Naive thymus-derived CD4-positive, alpha-beta T cell (primary cell): ENCODE measurements around the gene SCAP. TPM values are rescaled to one million over a fixed set of nuclear protein-coding genes. Genes with fewer than 3 reads are reported as not detected.

Experiments used
- ATAC-seq: fragments of 150-1000 bp; cut with Tn5 transposase; 2 replicates; pipeline ENCODE4 v1.10.0; 2021; ENCODE audit warnings: mild to moderate bottlenecking, moderate library complexity
- CTCF ChIA-PET: fragments of 350-600 bp; sonication (Branson Sonifier 250); formaldehyde crosslinking; loops from one replicate; lab custom pipeline; 2021; ENCODE audit warnings: antibody characterized with exemption; lab: Charles Lee
- POLR2A ChIA-PET: fragments of 350-600 bp; sonication (Branson Sonifier 250); formaldehyde crosslinking; loops from one replicate; lab custom pipeline; 2021; ENCODE audit warnings: antibody characterized with exemption, inconsistent platforms; lab: Charles Lee
- DNase-seq, 9 donors: peaks; one replicate each; pipeline versions ENCODE4 v3.0.0 to v3.0.0-alpha.2; 2020 to 2022; ENCODE audit warnings: mixed read lengths in 1 of 9
- H3K27ac ChIP-seq: one replicate; pipeline ENCODE4 v1.7.0; 2013; ENCODE audit warnings: mild to moderate bottlenecking, low read depth, low read length, moderate library complexity
- H3K27me3 ChIP-seq, 2 donors: one replicate each; pipeline ENCODE4 v1.7.0; 2013; ENCODE audit warnings: low read length in 2 of 2, mild to moderate bottlenecking in 2 of 2, moderate library complexity in 2 of 2; ENCODE audit not compliant: control insufficient read depth in 2 of 2, insufficient read depth in 2 of 2
- H3K36me3 ChIP-seq, 3 experiments: 1 replicate in 2 of 3; 2 replicates in 1 of 3; pipeline ENCODE4 v1.7.0; 2013; ENCODE audit warnings: low read length in 3 of 3, mild to moderate bottlenecking in 3 of 3, moderate library complexity in 1 of 3; ENCODE audit not compliant: insufficient read depth in 3 of 3, control insufficient read depth in 2 of 3
- H3K4me1 ChIP-seq, 2 donors: one replicate each; pipeline ENCODE4 v1.7.0; 2013; ENCODE audit warnings: low read length in 2 of 2, mild to moderate bottlenecking in 2 of 2, moderate library complexity in 1 of 2; ENCODE audit not compliant: control insufficient read depth in 2 of 2, insufficient read depth in 2 of 2
- H3K4me3 ChIP-seq: 2 replicates; pipeline ENCODE4 v1.7.0; 2013; ENCODE audit warnings: mild to moderate bottlenecking, low read length
- H3K9me3 ChIP-seq, 3 experiments: 1 replicate in 2 of 3; 2 replicates in 1 of 3; pipeline ENCODE4 v1.7.0; 2013; ENCODE audit warnings: low read length in 3 of 3; ENCODE audit not compliant: control insufficient read depth in 2 of 3
- H3K27ac Mint-ChIP-seq, 9 donors: one replicate each; pipeline ENCODE4 v1.8.0; 2020 to 2022; ENCODE audit warnings: mixed read lengths in 9 of 9, mild to moderate bottlenecking in 8 of 9, moderate library complexity in 5 of 9, inconsistent platforms in 2 of 9
- H3K27me3 Mint-ChIP-seq, 5 donors: one replicate each; pipeline ENCODE4 v1.8.0; 2021 to 2022; ENCODE audit warnings: mixed read lengths in 5 of 5, mild to moderate bottlenecking in 1 of 5
- H3K36me3 Mint-ChIP-seq, 5 donors: one replicate each; pipeline ENCODE4 v1.8.0; 2020 to 2022; ENCODE audit warnings: mixed read lengths in 5 of 5, mild to moderate bottlenecking in 3 of 5, inconsistent platforms in 1 of 5
- H3K4me1 Mint-ChIP-seq, 7 donors: one replicate each; pipeline ENCODE4 v1.8.0; 2020 to 2022; ENCODE audit warnings: mixed read lengths in 7 of 7, mild to moderate bottlenecking in 3 of 7, inconsistent platforms in 1 of 7
- H3K4me3 Mint-ChIP-seq, 10 donors: one replicate each; pipeline ENCODE4 v1.8.0; 2020 to 2022; ENCODE audit warnings: mild to moderate bottlenecking in 10 of 10, mixed read lengths in 10 of 10, moderate library complexity in 6 of 10, inconsistent platforms in 2 of 10
- H3K9me3 Mint-ChIP-seq, 11 donors: one replicate each; pipeline ENCODE4 v1.8.0; 2020 to 2022; ENCODE audit warnings: mixed read lengths in 11 of 11, mild to moderate bottlenecking in 4 of 11, inconsistent platforms in 1 of 11, moderate library complexity in 1 of 11
- intact Hi-C, 2 donors: fragments of 100-400 bp; cut with micrococcal nuclease; formaldehyde crosslinking; loops; one replicate each; pipeline ENCODE4 v1.15.1; 2023
- polyA plus RNA-seq, 2 donors: library from polyadenylated mRNA; unstranded; fragments of 300-500 nt; fragmentation: Illumina TruSeq; gene quantifications; one replicate each; pipeline ENCODE4 v1.2.3, GENCODE V29; 2021
- total RNA-seq, 6 experiments: library from RNA in 5 of 6; stranded (reverse) in 5 of 6; gene quantifications; 1 replicate in 5 of 6; 2 replicates in 1 of 6; pipeline ENCODE4 v1.2.3 and lab custom pipeline; 2021 to 2026

Gene SCAP
- total and polyA plus RNA-seq, 7 experiments from 2014 or later = 34.5 to 95.4 (median 90.2) TPM

DNA sequence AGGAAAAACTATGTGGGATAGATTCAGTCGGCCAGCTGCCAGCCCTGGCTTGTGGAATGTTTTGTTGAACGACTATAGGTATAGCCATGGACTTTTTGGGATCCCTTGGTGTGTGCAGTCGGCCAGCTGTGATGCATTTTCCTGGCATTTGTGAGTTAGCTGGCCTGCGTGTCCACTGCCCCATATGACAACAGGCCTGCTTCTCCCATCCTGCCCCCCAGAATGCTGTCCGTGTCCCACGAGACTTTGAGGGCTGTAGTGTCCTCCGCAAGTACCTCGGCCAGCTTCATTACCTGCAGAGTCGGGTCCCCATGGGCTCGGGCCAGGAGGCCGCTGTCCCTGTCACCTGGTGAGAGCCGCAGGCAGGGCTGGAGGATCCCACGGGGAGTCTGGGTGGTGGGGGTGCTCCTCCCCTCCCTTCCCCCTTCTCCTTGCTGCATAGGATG, 71.3 kb downstream of the SCAP start:
- POLR2A ChIA-PET = no interaction called here
- Mint-ChIP-seq H3K9me3 (no peaks in the 10 kb centered on the region), H3K4me1 (peaks cover 0 to 7% (median 0%) of the 10 kb centered on the region in 7 donors), H3K27me3 (no peaks in the 10 kb centered on the region), H3K27ac (no peak overlapping the region), H3K36me3 (no peaks in the 10 kb centered on the region), H3K4me3 (no peak overlapping the region)
- DNase-seq (no peak), ATAC-seq (no peak)
- Histone ChIP-seq H3K4me1 (no peaks in the 10 kb centered on the region), H3K36me3 (peaks cover 0 to 62% (median 4%) of the 10 kb centered on the region in 3 experiments), H3K27me3 (no peaks in the 10 kb centered on the region), H3K27ac (no peak overlapping the region), H3K4me3 (no peak overlapping the region), H3K9me3 (no peaks in the 10 kb centered on the region)
- CTCF ChIA-PET = interaction anchor here (0.6 to 0.7 kb wide), 2 partner anchors 598 to 747 kb away, joined by 3 to 4 read pairs; no protein-coding TSS in a partner anchor
- intact Hi-C loops = no loop called here

DNA sequence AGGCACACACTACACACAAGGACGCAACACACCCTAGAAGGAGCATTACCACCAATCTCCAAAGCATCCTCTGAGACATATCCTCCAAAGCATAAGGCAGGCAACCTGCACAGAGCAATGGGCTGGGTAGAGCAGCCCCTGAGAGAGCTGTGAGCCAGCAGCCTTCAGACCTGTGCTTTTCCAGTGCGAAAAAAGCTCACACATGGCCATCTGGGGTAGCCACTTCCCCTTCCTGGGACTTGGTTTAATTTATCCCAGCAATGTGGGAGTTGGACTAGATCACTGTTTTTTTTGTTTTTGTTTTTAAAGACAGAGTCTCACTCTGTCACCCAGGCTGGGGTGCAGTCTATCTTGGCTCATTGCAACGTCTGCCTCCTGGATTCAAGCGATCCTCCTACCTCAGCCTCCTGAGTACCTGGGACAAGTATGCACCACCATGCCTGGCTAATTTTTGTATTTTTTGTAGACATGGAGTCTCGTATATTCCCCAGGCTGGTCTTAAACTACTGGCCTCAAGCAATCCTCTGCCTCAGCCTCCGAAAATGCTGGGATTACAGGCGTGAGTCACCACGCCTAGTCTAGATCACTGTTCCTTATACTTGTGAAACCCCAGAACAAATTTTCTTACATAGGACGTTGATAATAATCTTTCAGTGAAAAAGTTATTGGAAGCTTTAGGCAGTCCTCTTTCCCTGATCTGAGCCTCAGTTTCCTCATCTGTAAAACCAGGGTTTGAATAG, 76.0 kb downstream of the SCAP start:
- H3K36me3 ChIP-seq = peaks cover 0 to 40% (median 5%) of the 10 kb centered on the region in 3 experiments
- DNase-seq = no peak
- ATAC-seq = no peak
- no peaks in the 10 kb centered on the region for H3K27me3 Mint-ChIP-seq
- H3K27ac ChIP-seq = no peak overlapping the region
- H3K4me1 ChIP-seq = no peaks in the 10 kb centered on the region
- ChIA-PET POLR2A (no interaction called here), CTCF (no interaction called here)
- H3K36me3 Mint-ChIP-seq = peaks cover 0 to 12% (median 2%) of the 10 kb centered on the region in 5 donors
- H3K27ac Mint-ChIP-seq = peak overlapping the region in 4 of 9 donors; percentile 6 to 41 (median 20)
- no peak overlapping the region for H3K4me3 Mint-ChIP-seq
- no peaks in the 10 kb centered on the region for H3K9me3 ChIP-seq
- no peaks in the 10 kb centered on the region for H3K9me3 Mint-ChIP-seq
- H3K4me1 Mint-ChIP-seq = peaks cover 4 to 19% (median 8%) of the 10 kb centered on the region in 7 donors
- intact Hi-C loops = no loop called here
- no peak overlapping the region for H3K4me3 ChIP-seq
- H3K27me3 ChIP-seq = no peaks in the 10 kb centered on the region

GRCh38 chr3:47399016-47399415, 76.7 kb downstream of the SCAP start:
- intact Hi-C loops = no loop called here
- Histone ChIP-seq H3K4me3 (no peak overlapping the region), H3K27me3 (no peaks in the 10 kb centered on the region), H3K4me1 (no peaks in the 10 kb centered on the region), H3K27ac (no peak overlapping the region), H3K36me3 (peaks cover 0 to 38% (median 5%) of the 10 kb centered on the region in 3 experiments), H3K9me3 (no peaks in the 10 kb centered on the region)
- ChIA-PET CTCF (no interaction called here), POLR2A (no interaction called here)
- H3K9me3 Mint-ChIP-seq = no peaks in the 10 kb centered on the region
- ATAC-seq = no peak
- peak overlapping the region in 3 of 9 donors; percentile 6 to 41 (median 31) for H3K27ac Mint-ChIP-seq
- H3K36me3 Mint-ChIP-seq = peaks cover 0 to 12% (median 2%) of the 10 kb centered on the region in 5 donors
- H3K4me1 Mint-ChIP-seq = peaks cover 7 to 26% (median 15%) of the 10 kb centered on the region in 7 donors
- DNase-seq = no peak
- no peaks in the 10 kb centered on the region for H3K27me3 Mint-ChIP-seq
- no peak overlapping the region for H3K4me3 Mint-ChIP-seq

- H3K9me3 Mint-ChIP-seq = no peaks in the 10 kb centered on the region
- H3K4me1 Mint-ChIP-seq = peaks cover 12 to 31% (median 17%) of the 10 kb centered on the region in 7 donors
- H3K27me3 Mint-ChIP-seq = no peaks in the 10 kb centered on the region
- H3K36me3 ChIP-seq = peaks cover 0 to 38% (median 5%) of the 10 kb centered on the region in 3 experiments
- H3K27me3 ChIP-seq = no peaks in the 10 kb centered on the region
- H3K9me3 ChIP-seq = no peaks in the 10 kb centered on the region
- H3K27ac ChIP-seq = no peak overlapping the region
- no peak overlapping the region for H3K4me3 Mint-ChIP-seq
- H3K27ac Mint-ChIP-seq = peak overlapping the region in 1 of 9 donors; percentile 77
- ATAC-seq = no peak
- DNase-seq = no peak
- CTCF ChIA-PET = interaction anchor here (0.8 kb wide), 1 partner anchor 375 kb away, joined by 9 read pairs; no protein-coding TSS in a partner anchor
- H3K4me1 ChIP-seq = no peaks in the 10 kb centered on the region
- POLR2A ChIA-PET = no interaction called here
- H3K4me3 ChIP-seq = no peak overlapping the region
- peaks cover 0 to 12% (median 2%) of the 10 kb centered on the region in 5 donors for H3K36me3 Mint-ChIP-seq
- intact Hi-C loops = no loop called here
These were observed 77.5 kb downstream of the SCAP start for GRCh38 chr3:47398228-47398627.

DNA sequence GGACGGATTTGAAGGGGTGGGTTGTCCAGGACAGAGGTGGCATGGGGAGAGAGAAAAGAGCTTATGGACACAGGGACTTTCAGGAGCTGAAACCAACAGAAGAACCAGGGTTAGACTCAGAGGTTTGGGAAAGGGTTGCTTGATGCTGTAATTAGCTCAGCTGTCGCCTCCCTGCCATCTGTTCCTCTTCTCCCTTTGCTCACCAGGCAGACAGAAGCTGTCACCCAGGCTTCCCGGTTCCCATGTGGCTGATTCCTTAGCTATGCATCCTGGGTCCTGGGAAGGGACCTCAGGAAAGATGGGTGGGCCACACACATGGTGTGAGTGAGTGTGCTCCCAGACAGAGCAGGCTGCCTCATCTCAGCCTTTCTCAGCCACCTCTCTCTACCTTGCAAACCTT, 80.9 kb downstream of the SCAP start:
- peak overlapping the region; percentile 17 for H3K27ac ChIP-seq
- intact Hi-C loops = no loop called here
- Mint-ChIP-seq H3K4me1 (peaks cover 19 to 56% (median 26%) of the 10 kb centered on the region in 7 donors), H3K36me3 (peaks cover 0 to 12% (median 2%) of the 10 kb centered on the region in 5 donors), H3K27ac (peak overlapping the region in 4 of 9 donors; percentile 17 to 80 (median 47)), H3K27me3 (no peaks in the 10 kb centered on the region), H3K9me3 (no peaks in the 10 kb centered on the region), H3K4me3 (no peak overlapping the region)
- ChIA-PET POLR2A (no interaction called here), CTCF (no interaction called here)
- H3K4me3 ChIP-seq = no peak overlapping the region
- no peaks in the 10 kb centered on the region for H3K4me1 ChIP-seq
- DNase-seq = no peak
- no peaks in the 10 kb centered on the region for H3K9me3 ChIP-seq
- no peak for ATAC-seq
- peaks cover 0 to 29% (median 5%) of the 10 kb centered on the region in 3 experiments for H3K36me3 ChIP-seq
- no peaks in the 10 kb centered on the region for H3K27me3 ChIP-seq

GRCh38 chr3:47394140-47394870, 81.4 kb downstream of the SCAP start:
- H3K4me3 ChIP-seq = no peak overlapping the region
- no peaks in the 10 kb centered on the region for H3K9me3 ChIP-seq
- Mint-ChIP-seq H3K27me3 (no peaks in the 10 kb centered on the region), H3K9me3 (no peaks in the 10 kb centered on the region), H3K4me3 (peak overlapping the region in 1 of 10 donors; percentile 10), H3K36me3 (peaks cover 0 to 11% (median 2%) of the 10 kb centered on the region in 5 donors), H3K27ac (peak overlapping the region in 7 of 9 donors; percentile 17 to 82 (median 61)), H3K4me1 (peaks cover 19 to 56% (median 26%) of the 10 kb centered on the region in 7 donors)
- H3K36me3 ChIP-seq = peaks cover 0 to 24% (median 5%) of the 10 kb centered on the region in 3 experiments
- no peak for DNase-seq
- no peak for ATAC-seq
- no peak overlapping the region for H3K27ac ChIP-seq
- no peaks in the 10 kb centered on the region for H3K4me1 ChIP-seq
- intact Hi-C loops = no loop called here
- CTCF ChIA-PET = no interaction called here
- no peaks in the 10 kb centered on the region for H3K27me3 ChIP-seq
- POLR2A ChIA-PET = no interaction called here
